GM23338 (cell line): Measurements from ENCODE around the gene SLCO3A1. TPM values are rescaled to one million over a fixed set of nuclear protein-coding genes. Genes with fewer than 3 reads are reported as not detected.

Experiments
- ATAC-seq: fragments of 200-7000 bp; cut with Tn5 transposase; 3 replicates; pipeline ENCODE4 v1.9.1; 2020
- DNase-seq: peaks from one replicate; pipeline ENCODE4 v3.0.0-alpha.2; 2015; ENCODE audit warnings: low spot score
- H2AFZ ChIP-seq: fragments of 200-600 bp; sonication (generic); 2 replicates; pipeline ENCODE4 v1.8.0; 2016; ENCODE audit warnings: antibody characterized with exemption, mild to moderate bottlenecking, moderate library complexity
- H3F3A ChIP-seq: fragments of 200-600 bp; sonication (generic); replicated peaks from 2 replicates; pipeline ENCODE4 v1.8.0; 2017; ENCODE audit warnings: antibody characterized with exemption, mixed run types, low read depth
- H3K27ac ChIP-seq: fragments of 200-600 bp; sonication (generic); 2 replicates; pipeline ENCODE4 v1.6.1; 2016; ENCODE audit warnings: low read depth
- H3K27me3 ChIP-seq: fragments of 200-600 bp; sonication (generic); 2 replicates; pipeline ENCODE4 v1.8.0; 2016; ENCODE audit warnings: mild to moderate bottlenecking, mixed run types, moderate library complexity; ENCODE audit not compliant: insufficient read depth
- H3K36me3 ChIP-seq: fragments of 200-600 bp; sonication (generic); 2 replicates; pipeline ENCODE4 v1.8.0; 2016; ENCODE audit warnings: mild to moderate bottlenecking; ENCODE audit not compliant: insufficient read depth
- H3K4me1 ChIP-seq: fragments of 200-600 bp; sonication (generic); 2 replicates; pipeline ENCODE4 v1.8.0; 2016; ENCODE audit warnings: mild to moderate bottlenecking, moderate library complexity; ENCODE audit not compliant: insufficient read depth
- H3K4me2 ChIP-seq: fragments of 200-600 bp; sonication (generic); 2 replicates; pipeline ENCODE4 v1.7.1; 2017; ENCODE audit warnings: mixed run types
- H3K4me3 ChIP-seq: fragments of 200-600 bp; sonication (generic); 2 replicates; pipeline ENCODE4 v1.6.1; 2016; ENCODE audit warnings: mixed run types
- H3K79me2 ChIP-seq: fragments of 200-600 bp; sonication (generic); replicated peaks from 2 replicates; pipeline ENCODE4 v1.8.0; 2017; ENCODE audit warnings: mild to moderate bottlenecking; ENCODE audit not compliant: insufficient read depth
- H3K9me2 ChIP-seq: fragments of 200-600 bp; sonication (generic); 2 replicates; pipeline ENCODE4 v1.8.0; 2017; ENCODE audit not compliant: insufficient read depth
- H4K20me1 ChIP-seq: fragments of 200-600 bp; sonication (generic); replicated peaks from 2 replicates; pipeline ENCODE4 v1.8.0; 2017; ENCODE audit warnings: mild to moderate bottlenecking; ENCODE audit not compliant: insufficient read depth
- H3K27ac Mint-ChIP-seq: 2 replicates; pipeline ENCODE4 v1.8.0; 2020; ENCODE audit warnings: inconsistent platforms, mild to moderate bottlenecking, moderate library complexity, mixed read lengths
- H3K27me3 Mint-ChIP-seq: 3 replicates; pipeline ENCODE4 v1.8.0; 2022; ENCODE audit warnings: low read depth, mild to moderate bottlenecking, moderate library complexity, mixed read lengths, inconsistent platforms; ENCODE audit not compliant: insufficient read depth, poor library complexity
- H3K36me3 Mint-ChIP-seq: 3 replicates; pipeline ENCODE4 v1.8.0; 2021; ENCODE audit warnings: low read depth, mild to moderate bottlenecking, inconsistent platforms, moderate library complexity, mixed read lengths
- H3K4me1 Mint-ChIP-seq: 3 replicates; pipeline ENCODE4 v1.8.0; 2020; ENCODE audit warnings: mild to moderate bottlenecking, inconsistent platforms, mixed read lengths
- H3K4me3 Mint-ChIP-seq: 3 replicates; pipeline ENCODE4 v1.8.0; 2021; ENCODE audit warnings: moderate library complexity, mild to moderate bottlenecking, inconsistent platforms, mixed read lengths
- H3K9me3 Mint-ChIP-seq: 3 replicates; pipeline ENCODE4 v1.8.0; 2020; ENCODE audit warnings: moderate library complexity, mild to moderate bottlenecking, inconsistent platforms, mixed read lengths
- CTCF ChIP-seq, 2 experiments: fragments of 200-600 bp in 1 of 2; sonication (generic) in 1 of 2; conservative IDR thresholded peaks; 2 replicates each; pipeline versions ENCODE4 v1.5.1 to v1.6.1; 2016 to 2017; ENCODE audit warnings: antibody characterized with exemption in 2 of 2, low read depth in 2 of 2, mild to moderate bottlenecking in 2 of 2, moderate library complexity in 1 of 2
- EZH2 ChIP-seq: fragments of 200-600 bp; sonication (generic); IDR thresholded peaks from one replicate; pipeline ENCODE4 v1.8.0; 2017; ENCODE audit warnings: antibody characterized with exemption, mild to moderate bottlenecking, low read depth; ENCODE audit not compliant: unreplicated experiment
- EZH2phosphoT487 ChIP-seq: fragments of 200-600 bp; sonication (generic); IDR thresholded peaks from one replicate; pipeline ENCODE4 v1.8.1; 2018; ENCODE audit warnings: antibody characterized with exemption; ENCODE audit not compliant: unreplicated experiment
- JUNB ChIP-seq: IDR thresholded peaks from one replicate; pipeline ENCODE4 v1.6.1; 2016; ENCODE audit warnings: antibody characterized with exemption; ENCODE audit not compliant: unreplicated experiment
- ZNF331 ChIP-seq: fragments of 250-450 bp; sonication (Bioruptor Pico); IDR thresholded peaks from 2 replicates; pipeline ENCODE4 v1.5.0; 2020; ENCODE audit warnings: low read depth, mild to moderate bottlenecking, moderate library complexity
- ZNF462 ChIP-seq: fragments of 250-450 bp; sonication (Bioruptor Pico); IDR thresholded peaks from 2 replicates; pipeline ENCODE4 v1.5.0; 2020; ENCODE audit warnings: mild to moderate bottlenecking, moderate library complexity
- polyA plus RNA-seq: library from polyadenylated mRNA; unstranded; fragments of >200 nt; fragmentation: Nextera tagmentation; extraction: Ambion mirVana; gene quantifications from 2 replicates; pipeline ENCODE4 v1.2.1, GENCODE V29; 2016
- total RNA-seq: library from RNA; depleted of rRNA; stranded (reverse); fragments of >200 nt; shearing (Covaris generic); gene quantifications from 2 replicates; pipeline ENCODE4 v1.2.3, GENCODE V29; 2014

Gene SLCO3A1
- total and polyA plus RNA-seq, 2 experiments from 2014 or later, result 7.3 to 9.4 TPM

GRCh38 chr15:91946581-91947292 lies 93.2 kb downstream of the SLCO3A1 start:
- H2AFZ ChIP-seq, result no peak overlapping the region
- H3K4me3 ChIP-seq, result no peak overlapping the region
- H3F3A ChIP-seq, result no peaks in the 10 kb centered on the region
- Mint-ChIP-seq H3K27me3 (peaks cover 20% of the 10 kb centered on the region), H3K4me3 (no peak overlapping the region), H3K36me3 (no peaks in the 10 kb centered on the region), H3K4me1 (peaks cover 68% of the 10 kb centered on the region), H3K27ac (peak overlapping the region; percentile 88), H3K9me3 (0 out of 3 replicates have a peak, but pooled peaks cover 2% of the 10 kb centered on the region)
- H3K4me1 ChIP-seq, result peaks cover 42% of the 10 kb centered on the region
- H3K27me3 ChIP-seq, result no peaks in the 10 kb centered on the region
- ATAC-seq (peak; percentile 55), DNase-seq (peak; percentile 59)
- peaks cover 46% of the 10 kb centered on the region for H3K79me2 ChIP-seq
- peak; percentile 22 to 49; a peak in 3 of 4 replicates for TF ChIP-seq CTCF (conservative IDR thresholded peaks at IDR 0.05; ENCODE audit: low read depth in 2 of 2)
- TF ChIP-seq JUNB, result no peak
- no peak for TF ChIP-seq EZH2phosphoT487
- no peaks in the 10 kb centered on the region for H4K20me1 ChIP-seq
- H3K9me2 ChIP-seq, result no peaks in the 10 kb centered on the region
- H3K4me2 ChIP-seq, result no peak overlapping the region
- H3K27ac ChIP-seq, result no peak overlapping the region
- H3K36me3 ChIP-seq, result no peaks in the 10 kb centered on the region

GRCh38 chr15:91947293-91947679 lies 93.8 kb downstream of the SLCO3A1 start:
- H3K4me3 ChIP-seq, result no peak overlapping the region
- H3K4me3 Mint-ChIP-seq, result no peak overlapping the region
- peak overlapping the region; percentile 25; the same call in 1 of the 2 replicates for H3K4me2 ChIP-seq
- H3K79me2 ChIP-seq, result peaks cover 46% of the 10 kb centered on the region
- H3K4me1 Mint-ChIP-seq, result peaks cover 67% of the 10 kb centered on the region
- H3K27me3 Mint-ChIP-seq, result peaks cover 20% of the 10 kb centered on the region
- no peak for ATAC-seq
- no peaks in the 10 kb centered on the region for H3K27me3 ChIP-seq
- H3K27ac ChIP-seq, result peak overlapping the region; percentile 52; the same call in 1 of the 2 replicates
- no peaks in the 10 kb centered on the region for H3F3A ChIP-seq
- no peaks in the 10 kb centered on the region for H3K36me3 Mint-ChIP-seq
- H3K9me3 Mint-ChIP-seq, result 0 out of 3 replicates have a peak, but pooled peaks cover 2% of the 10 kb centered on the region
- H2AFZ ChIP-seq, result no peak overlapping the region
- no peaks in the 10 kb centered on the region for H4K20me1 ChIP-seq
- H3K27ac Mint-ChIP-seq, result peak overlapping the region; percentile 88
- 0 out of 4 replicates have a peak, but pooled peaks of 1 of the 2 experiments have one; percentile 4 for TF ChIP-seq CTCF (conservative IDR thresholded peaks at IDR 0.05; ENCODE audit: low read depth in 2 of 2)
- no peak for TF ChIP-seq ZNF331 (CRISPR knock-in tag)
- no peak for TF ChIP-seq EZH2
- TF ChIP-seq ZNF462, result no peak
- no peak for TF ChIP-seq EZH2phosphoT487
- TF ChIP-seq JUNB, result no peak
- H3K4me1 ChIP-seq, result peaks cover 42% of the 10 kb centered on the region
- H3K9me2 ChIP-seq, result no peaks in the 10 kb centered on the region
- no peak for DNase-seq
- H3K36me3 ChIP-seq, result no peaks in the 10 kb centered on the region
